ENCODE measurements around the gene HTR4. TPM values are rescaled to one million over a fixed set of nuclear protein-coding genes. Genes with fewer than 3 reads are reported as not detected.

Gene HTR4
- total RNA-seq, 1 donor from 2014 or later, result not detected

GRCh38 chr5:148663509-148663908 lies 9.2 kb upstream of the HTR4 start:
- DNase-seq, result no peak

- no peak for DNase-seq
Measured at GRCh38 chr5:148660346-148660660, 6.0 kb upstream of the HTR4 start.

GRCh38 chr5:148659641-148660345 lies 5.5 kb upstream of the HTR4 start:
- DNase-seq, result no peak

- DNase-seq, result no peak
Measured at GRCh38 chr5:148653291-148653835, 964 bp downstream of the HTR4 start.

- no peak for DNase-seq
Measured at GRCh38 chr5:148651528-148651927, 2.8 kb downstream of the HTR4 start.

- no peak for DNase-seq
Measured at GRCh38 chr5:148645527-148645926, 8.8 kb downstream of the HTR4 start.

- no peak for DNase-seq
Measured at GRCh38 chr5:148641735-148642134, 12.6 kb downstream of the HTR4 start.

- DNase-seq, result no peak
Measured at GRCh38 chr5:148640471-148640870, 13.9 kb downstream of the HTR4 start.

- no peak for DNase-seq
Measured at GRCh38 chr5:148639081-148639480, 15.2 kb downstream of the HTR4 start.

GRCh38 chr5:148636353-148636752 lies 18.0 kb downstream of the HTR4 start:
- DNase-seq, result no peak

GRCh38 chr5:148635321-148636083 lies 18.8 kb downstream of the HTR4 start:
- DNase-seq, result no peak

GRCh38 chr5:148633067-148633377 lies 21.3 kb downstream of the HTR4 start:
- DNase-seq, result peak; percentile 5

- DNase-seq, result no peak
Measured at GRCh38 chr5:148632255-148633066, 21.9 kb downstream of the HTR4 start.

- no peak for DNase-seq
Measured at GRCh38 chr5:148626986-148627385, 27.3 kb downstream of the HTR4 start.

GRCh38 chr5:148626081-148626613 lies 28.2 kb downstream of the HTR4 start:
- DNase-seq, result no peak

- DNase-seq, result no peak
Measured at GRCh38 chr5:148625250-148625649, 29.1 kb downstream of the HTR4 start.

- no peak for DNase-seq
Measured at GRCh38 chr5:148623741-148624140, 30.6 kb downstream of the HTR4 start.

- DNase-seq, result no peak
Measured at GRCh38 chr5:148623101-148623500, 31.2 kb downstream of the HTR4 start.

- no peak for DNase-seq
Measured at GRCh38 chr5:148620696-148621095, 33.6 kb downstream of the HTR4 start.

- DNase-seq, result no peak
Measured at GRCh38 chr5:148620091-148620490, 34.2 kb downstream of the HTR4 start.

- no peak for DNase-seq
Measured at GRCh38 chr5:148619484-148619883, 34.8 kb downstream of the HTR4 start.

GRCh38 chr5:148615644-148616275 lies 38.6 kb downstream of the HTR4 start:
- no peak for DNase-seq

Measured in tongue (tissue), 2 donors.